CD4-positive, alpha-beta T cell treated with Interleukin-6 at 100 ng/mL for 8 hours (primary cell): Measurements from ENCODE around the gene TTLL5.
"Not testable (repeated sequence)": the region's sequence is repeated elsewhere in the genome, so short reads cannot be mapped to it uniquely, and the experiment has no call there.

ENCODE experiments used
- DNase-seq: peaks from one replicate; pipeline ENCODE4 v3.0.0-alpha.2; 2020; ENCODE audit warnings: mixed read lengths, low spot score

Gene TTLL5

DNA sequence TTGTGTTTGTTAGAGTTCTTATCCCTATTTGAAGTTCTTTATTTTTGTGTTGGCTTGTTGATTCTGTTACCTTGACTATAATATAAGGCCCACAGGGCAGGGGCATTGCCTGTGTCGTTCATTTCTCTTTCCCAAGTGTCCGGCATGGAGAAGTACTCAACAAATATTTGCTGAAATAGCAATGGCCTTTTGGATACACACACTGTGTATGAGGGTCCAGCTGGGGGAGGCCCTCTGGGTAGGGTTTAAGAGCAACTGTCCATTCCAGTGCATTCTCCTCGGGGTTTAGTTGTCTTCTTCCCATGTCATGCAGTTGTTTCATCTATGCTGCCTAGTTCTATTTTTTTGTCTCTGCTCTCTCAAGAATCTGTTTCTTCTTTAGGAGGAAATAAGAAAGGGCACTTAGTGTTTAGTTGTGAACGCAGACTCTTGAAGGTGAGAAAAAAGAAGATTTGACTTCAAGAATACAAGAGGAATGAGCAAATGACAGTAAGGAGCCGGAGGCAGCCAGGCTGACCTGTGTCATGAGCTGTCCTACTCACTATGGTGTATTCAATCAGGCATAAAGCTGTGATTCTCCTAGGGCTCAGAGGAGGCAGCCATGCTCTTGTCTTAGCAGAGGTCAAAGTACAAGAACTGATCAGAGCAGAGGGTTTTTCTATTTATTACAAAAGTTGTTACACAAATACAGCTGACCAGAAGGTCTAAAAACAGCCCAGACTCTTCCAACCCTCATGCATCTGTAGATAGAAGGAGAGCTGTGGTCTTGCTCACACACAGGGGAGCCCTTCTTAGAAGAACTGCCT lies 10.6 kb upstream of the TTLL5 start:
- DNase-seq = no peak

DNA sequence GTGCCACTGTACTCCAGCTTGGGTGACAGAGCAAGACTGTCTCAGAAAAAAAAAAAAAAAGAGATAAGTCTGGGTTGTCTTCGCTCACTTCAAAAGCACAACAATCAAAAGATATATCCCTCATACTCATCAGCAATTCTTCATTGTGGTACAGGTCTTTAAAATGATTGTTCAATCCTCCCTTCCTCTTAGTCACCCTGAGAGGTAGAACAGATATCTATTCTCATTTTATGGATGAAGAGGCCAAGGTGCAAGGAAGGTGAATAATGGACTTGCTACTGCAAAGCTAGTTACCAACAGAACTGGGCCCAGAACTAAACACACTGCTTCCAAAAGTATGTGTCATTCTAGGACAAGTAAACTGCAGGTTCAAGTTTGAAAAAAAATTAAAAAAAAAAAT lies 7.5 kb upstream of the TTLL5 start:
- DNase-seq = no peak

DNA sequence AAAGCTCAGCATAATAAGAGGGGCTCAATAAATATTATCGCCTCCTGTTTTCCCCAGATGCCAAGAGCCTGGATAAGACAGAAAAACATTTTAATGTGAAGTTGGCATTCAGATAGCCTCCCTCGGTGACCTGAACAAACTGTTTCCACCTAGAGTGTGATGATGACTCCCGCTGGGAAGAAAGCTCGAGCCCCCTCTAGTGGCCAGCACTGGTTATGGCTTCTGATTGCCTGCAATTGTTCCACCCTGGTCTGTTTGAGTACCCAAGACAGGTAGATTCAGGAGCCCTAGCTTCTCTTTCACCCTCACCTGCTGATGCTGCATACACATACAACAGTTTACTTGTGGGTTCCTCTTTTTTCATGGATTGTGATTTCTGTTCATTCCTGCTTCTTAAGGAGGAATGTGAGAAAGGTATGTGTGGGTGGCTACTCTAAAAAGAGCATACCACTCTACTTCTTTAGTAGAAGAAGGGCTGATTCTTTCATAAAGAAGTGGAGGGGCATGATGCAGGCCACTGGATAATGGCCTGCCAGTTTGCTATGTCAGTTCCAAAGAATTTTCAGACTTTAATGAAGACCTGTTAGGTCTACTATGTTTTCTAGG lies 6.8 kb upstream of the TTLL5 start:
- peak; percentile 77 for DNase-seq

DNA sequence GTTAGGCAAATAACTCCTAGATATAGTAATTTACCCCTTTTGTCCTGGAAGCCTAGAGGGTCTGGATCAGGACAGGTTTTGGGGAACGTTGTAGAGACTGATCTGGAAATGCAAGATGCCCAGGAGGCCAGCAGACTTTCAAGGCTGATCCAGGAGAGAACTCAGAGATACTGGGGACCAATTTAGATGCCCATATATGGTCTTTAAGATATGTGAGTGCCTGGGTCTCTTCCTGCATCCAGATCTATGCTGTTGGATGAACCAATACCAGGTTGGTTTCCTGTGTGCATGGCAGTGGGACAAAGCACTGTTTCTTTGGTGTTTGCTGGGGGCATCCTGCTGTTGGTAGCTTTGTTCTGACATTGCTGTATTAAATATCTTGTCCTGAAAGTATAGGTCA lies 5.8 kb upstream of the TTLL5 start:
- no peak for DNase-seq

DNA sequence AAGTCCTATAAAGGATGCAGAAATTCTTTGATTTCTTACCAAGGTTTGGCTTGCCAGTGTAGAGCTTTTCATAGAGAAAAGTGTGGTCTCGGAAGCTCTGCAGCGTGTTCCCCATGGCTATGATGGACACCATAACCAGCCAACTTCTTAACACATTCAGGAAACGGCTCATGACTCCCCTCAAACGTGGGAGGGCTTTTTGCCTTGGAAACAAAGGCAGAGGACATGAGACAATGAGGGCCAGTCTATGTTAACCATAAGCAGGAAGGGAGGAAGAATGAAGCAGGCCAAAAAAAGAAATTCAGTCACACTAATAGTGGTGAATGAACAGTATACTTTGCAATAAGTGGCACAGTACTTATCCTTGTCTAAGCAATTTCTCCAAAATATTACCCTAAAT lies 3.7 kb upstream of the TTLL5 start:
- DNase-seq = no peak

- DNase-seq = no peak
These were observed 2.1 kb upstream of the TTLL5 start for GRCh38 chr14:75658957-75659356.

DNA sequence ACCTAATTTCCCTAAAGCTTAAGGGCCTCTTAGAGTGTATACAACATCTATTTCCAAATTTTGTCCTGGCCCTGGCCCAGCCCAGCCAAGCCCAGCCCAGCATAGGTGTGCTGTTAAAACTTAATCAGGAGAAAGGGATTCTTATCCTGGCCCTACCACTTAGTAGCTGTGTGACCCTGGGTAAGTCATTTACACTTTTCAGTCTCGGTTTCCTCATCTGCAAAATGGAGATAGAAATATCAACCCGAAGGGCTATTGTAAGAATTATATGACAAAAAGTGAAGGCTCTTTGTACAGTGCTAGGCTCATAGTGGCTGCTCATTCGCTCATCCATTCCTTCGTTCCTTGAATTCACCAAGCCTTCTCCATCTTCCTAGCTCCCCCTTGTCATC lies 812 bp upstream of the TTLL5 start:
- DNase-seq = no peak

- DNase-seq = no peak
These were observed 411 bp downstream of the TTLL5 start for GRCh38 chr14:75661499-75661814.

GRCh38 chr14:75662966-75663365 lies 1.9 kb downstream of the TTLL5 start:
- no peak for DNase-seq

- DNase-seq = no peak
These were observed 6.2 kb downstream of the TTLL5 start for GRCh38 chr14:75667099-75667765.

- no peak for DNase-seq
These were observed 11.7 kb downstream of the TTLL5 start for GRCh38 chr14:75672605-75673192.

DNA sequence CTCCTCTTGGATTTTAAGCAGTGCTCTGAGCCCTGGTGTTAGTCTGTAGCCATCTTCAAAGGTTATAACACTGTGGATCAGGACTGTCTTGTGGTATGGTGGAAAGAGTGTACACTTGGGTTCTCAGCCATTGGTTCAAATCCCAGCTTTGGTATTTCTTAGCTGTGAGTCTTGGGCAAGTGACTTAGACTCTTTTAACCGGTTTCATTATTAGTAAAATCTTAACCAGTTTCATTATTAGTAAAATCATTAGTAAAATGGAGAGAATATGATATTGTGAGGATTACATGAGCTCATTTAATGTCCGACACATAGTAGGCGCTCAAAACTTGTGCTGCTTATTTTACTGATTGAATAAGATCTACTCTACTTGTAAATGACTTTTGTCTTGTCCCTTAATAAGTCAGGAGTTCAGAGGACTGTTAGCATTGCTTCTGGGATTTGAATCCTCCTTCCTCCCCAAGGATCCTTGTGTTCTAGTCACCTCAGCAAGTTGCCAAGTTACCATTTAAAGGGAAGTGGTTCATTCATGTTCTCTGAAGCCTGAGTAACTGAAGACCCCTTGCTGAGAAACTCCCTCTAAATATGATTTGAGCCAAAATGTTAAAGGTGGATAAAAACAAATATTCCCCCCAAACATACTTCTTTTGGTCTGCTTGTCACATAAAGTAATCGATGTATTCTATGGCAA lies 12.4 kb downstream of the TTLL5 start:
- DNase-seq = no peak

DNA sequence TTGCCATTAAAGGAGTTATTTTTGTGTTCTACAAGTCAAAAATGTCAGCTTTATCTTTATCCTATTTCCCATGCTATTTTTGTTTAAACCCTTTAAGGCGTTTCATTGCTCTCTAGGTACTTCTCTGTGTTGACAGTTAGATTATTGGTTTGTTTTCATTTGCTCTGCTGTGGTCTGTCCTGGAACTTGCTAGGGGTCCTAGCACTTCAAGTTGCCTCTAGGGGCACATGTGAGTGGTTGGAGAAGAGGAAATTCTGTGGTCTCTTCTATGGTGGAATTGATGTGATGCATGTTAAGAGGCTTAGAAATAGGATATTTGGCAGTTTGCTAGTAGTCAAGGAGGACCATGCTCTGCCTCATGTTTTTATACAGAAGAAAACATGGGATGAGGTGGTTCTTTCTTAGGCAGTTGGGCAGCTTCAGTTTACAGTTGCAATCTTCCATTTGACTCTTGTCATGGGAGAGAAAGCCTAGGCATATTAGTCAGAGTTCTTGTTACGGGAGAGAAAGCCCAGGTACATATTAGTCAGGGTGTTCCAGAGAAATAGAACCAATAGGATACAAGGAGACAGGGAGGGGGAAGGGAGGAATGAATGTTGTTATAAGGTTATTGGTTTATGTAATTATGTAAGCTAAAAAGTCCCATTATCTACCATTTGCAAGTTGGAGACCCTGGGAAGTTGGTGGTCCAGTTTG lies 14.4 kb downstream of the TTLL5 start:
- no peak for DNase-seq

- DNase-seq = no peak
These were observed 24.9 kb downstream of the TTLL5 start for GRCh38 chr14:75685910-75686309.

- DNase-seq = no peak
These were observed 28.0 kb downstream of the TTLL5 start for GRCh38 chr14:75689012-75689411.

GRCh38 chr14:75690010-75690409 lies 29.0 kb downstream of the TTLL5 start:
- no peak for DNase-seq

GRCh38 chr14:75695025-75695424 lies 34.0 kb downstream of the TTLL5 start:
- not testable (repeated sequence) for DNase-seq

DNA sequence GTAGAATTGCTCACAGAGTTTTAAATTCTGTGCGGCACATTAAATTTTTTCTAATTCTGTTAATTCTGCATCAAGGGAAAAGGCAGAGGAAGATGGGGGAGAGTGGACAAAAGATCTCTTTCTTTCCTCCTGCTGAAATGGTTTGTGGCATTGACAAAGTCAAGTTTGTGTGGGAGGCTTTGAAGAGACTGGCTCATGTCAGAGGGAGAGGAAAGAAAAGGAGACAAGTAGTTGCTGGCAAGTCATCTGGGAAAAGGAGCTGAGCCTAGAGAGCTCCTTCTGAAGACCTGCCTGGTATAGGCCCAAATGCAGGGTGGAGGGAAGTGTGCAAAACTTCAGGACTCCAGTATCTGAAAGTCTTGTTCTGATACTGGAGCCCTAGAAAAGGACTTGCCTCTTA lies 36.3 kb downstream of the TTLL5 start:
- no peak for DNase-seq

DNA sequence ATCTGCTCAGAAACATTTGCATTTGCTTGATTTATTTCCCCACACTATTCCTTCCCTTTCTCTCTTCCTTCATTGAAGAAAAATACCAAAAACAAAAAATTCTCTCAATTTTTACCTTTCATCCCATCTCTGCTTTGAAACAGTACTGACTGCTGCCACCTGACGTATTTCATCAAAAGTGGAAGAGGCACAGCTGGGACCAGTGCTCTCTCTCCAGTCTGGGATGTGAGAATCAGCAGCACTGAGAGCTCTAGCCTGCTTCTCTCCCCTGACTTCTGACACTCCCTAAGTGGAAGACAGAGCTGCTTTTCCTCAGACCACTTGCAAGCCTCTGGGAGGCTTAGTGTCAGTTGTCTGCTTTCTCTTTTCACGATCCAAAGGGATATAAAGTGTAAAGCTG lies 36.9 kb downstream of the TTLL5 start:
- DNase-seq = no peak

- DNase-seq = no peak
These were observed 38.3 kb downstream of the TTLL5 start for GRCh38 chr14:75699331-75699730.

- DNase-seq = no peak
These were observed 39.2 kb downstream of the TTLL5 start for GRCh38 chr14:75700295-75700694.

DNA sequence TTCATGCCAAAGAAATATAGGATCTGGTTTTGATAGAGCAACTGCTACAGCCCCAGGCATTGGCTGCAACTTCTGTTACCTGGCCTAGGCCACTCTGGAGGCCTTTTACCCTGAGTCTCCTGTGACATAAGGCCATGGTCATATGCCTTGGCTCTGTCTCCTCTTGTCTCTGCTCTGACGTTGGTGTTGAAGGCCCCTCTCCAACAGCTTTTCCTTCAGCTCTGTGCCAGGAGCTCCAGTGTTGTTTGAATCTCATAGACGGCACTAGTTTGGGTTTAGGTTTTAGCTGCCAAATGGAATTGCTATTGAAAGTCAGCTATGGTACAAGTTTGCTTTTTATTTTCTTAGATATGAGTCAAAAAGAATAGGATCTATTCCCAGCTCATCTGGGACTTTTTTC lies 41.1 kb downstream of the TTLL5 start:
- DNase-seq = no peak
